Osteoblast (primary cell): ENCODE data around the gene CMIP. TPM values are rescaled to one million over a fixed set of nuclear protein-coding genes. Genes with fewer than 3 reads are reported as not detected.
A peak's percentile ranks its signal among the peaks of the same experiment; 100 is the strongest.

Experiments used
- DNase-seq: peaks from one replicate; pipeline ENCODE4 v3.0.0; 2011; ENCODE audit warnings: low spot score, mixed read lengths; ENCODE audit not compliant: insufficient read length; ENCODE audit errors: missing footprints
- H2AFZ ChIP-seq: 2 replicates; pipeline ENCODE4 v1.6.0; 2011; ENCODE audit warnings: mild to moderate bottlenecking, low read length
- H3K27ac ChIP-seq: 2 replicates; pipeline ENCODE4 v1.5.1; 2011; ENCODE audit warnings: mild to moderate bottlenecking, low read depth, low read length, moderate library complexity
- H3K27me3 ChIP-seq: 2 replicates; pipeline ENCODE4 v1.6.0; 2012; ENCODE audit warnings: mild to moderate bottlenecking, control low read depth, inconsistent platforms, low read length, moderate library complexity; ENCODE audit not compliant: insufficient read depth
- H3K36me3 ChIP-seq: 2 replicates; pipeline ENCODE4 v1.5.1; 2011; ENCODE audit warnings: mild to moderate bottlenecking, low read length, control low read depth, moderate library complexity; ENCODE audit not compliant: insufficient read depth
- H3K4me1 ChIP-seq: 2 replicates; pipeline ENCODE4 v1.5.1; 2011; ENCODE audit warnings: mild to moderate bottlenecking, low read length, control low read depth, moderate library complexity; ENCODE audit not compliant: insufficient read depth
- H3K4me2 ChIP-seq: 2 replicates; pipeline ENCODE4 v1.6.0; 2011; ENCODE audit warnings: mild to moderate bottlenecking, low read length; ENCODE audit not compliant: insufficient read depth
- H3K4me3 ChIP-seq: fragments of 200-600 bp; sonication (generic); 3 replicates; pipeline ENCODE4 v1.5.1; 2012; ENCODE audit warnings: mild to moderate bottlenecking, low read length, inconsistent platforms; ENCODE audit not compliant: insufficient read depth
- H3K79me2 ChIP-seq: 2 replicates; pipeline ENCODE4 v1.6.0; 2012; ENCODE audit warnings: mild to moderate bottlenecking, low read length, control low read depth, inconsistent platforms; ENCODE audit not compliant: insufficient read depth
- H3K9me3 ChIP-seq: 2 replicates; pipeline ENCODE4 v1.5.1; 2011; ENCODE audit warnings: low read depth, low read length, control low read depth
- H4K20me1 ChIP-seq: 2 replicates; pipeline ENCODE4 v1.6.0; 2012; ENCODE audit warnings: mild to moderate bottlenecking, low read length, control low read depth; ENCODE audit not compliant: insufficient read depth
- CTCF ChIP-seq: IDR thresholded peaks from 2 replicates; pipeline ENCODE4 v1.5.1; 2011; ENCODE audit warnings: mild to moderate bottlenecking, low read depth, low read length, moderate library complexity; ENCODE audit errors: extremely low read depth
- total RNA-seq: library from RNA; depleted of rRNA; stranded (reverse); fragments of >200 nt; gene quantifications from 2 replicates; pipeline ENCODE4 v1.2.3, GENCODE V29; 2012

The CMIP gene
- total RNA-seq, 1 donor: 8.3 TPM

GRCh38 chr16:81462683-81463082 lies 18.1 kb downstream of the CMIP start:
- peaks cover 16% of the 10 kb centered on the region for H3K4me1 ChIP-seq
- H3K4me3 ChIP-seq: no peak overlapping the region
- H3K36me3 ChIP-seq: peaks cover 4% of the 10 kb centered on the region
- no peaks in the 10 kb centered on the region for H3K27me3 ChIP-seq
- no peak overlapping the region for H3K27ac ChIP-seq
- no peaks in the 10 kb centered on the region for H3K9me3 ChIP-seq
- peaks cover 74% of the 10 kb centered on the region for H4K20me1 ChIP-seq
- peaks cover 81% of the 10 kb centered on the region for H3K79me2 ChIP-seq
- H2AFZ ChIP-seq: no peak overlapping the region
- peak; percentile 36 for DNase-seq
- no peak overlapping the region for H3K4me2 ChIP-seq
- TF ChIP-seq CTCF: no peak

- Histone ChIP-seq H3K4me1 (peaks cover 10% of the 10 kb centered on the region), H3K9me3 (no peaks in the 10 kb centered on the region), H3K27me3 (no peaks in the 10 kb centered on the region), H4K20me1 (peaks cover 68% of the 10 kb centered on the region), H3K36me3 (peaks cover 4% of the 10 kb centered on the region), H3K4me3 (no peak overlapping the region), H3K4me2 (peak overlapping the region; percentile 17), H3K27ac (no peak overlapping the region), H3K79me2 (peaks cover 82% of the 10 kb centered on the region), H2AFZ (no peak overlapping the region)
- TF ChIP-seq CTCF: no peak
- DNase-seq: peak; percentile 69
Observed at GRCh38 chr16:81463296-81463890, 18.8 kb downstream of the CMIP start.

GRCh38 chr16:81464279-81464678 lies 19.7 kb downstream of the CMIP start:
- Histone ChIP-seq H3K79me2 (peaks cover 81% of the 10 kb centered on the region), H3K27ac (no peak overlapping the region), H2AFZ (no peak overlapping the region), H3K4me1 (peaks cover 10% of the 10 kb centered on the region), H3K4me3 (no peak overlapping the region), H3K27me3 (no peaks in the 10 kb centered on the region), H3K9me3 (no peaks in the 10 kb centered on the region), H4K20me1 (peaks cover 65% of the 10 kb centered on the region), H3K4me2 (no peak overlapping the region), H3K36me3 (no peaks in the 10 kb centered on the region)
- DNase-seq: no peak
- no peak for TF ChIP-seq CTCF

GRCh38 chr16:81465375-81465943 lies 20.9 kb downstream of the CMIP start:
- Histone ChIP-seq H3K27me3 (no peaks in the 10 kb centered on the region), H3K4me3 (no peak overlapping the region), H2AFZ (no peak overlapping the region), H3K27ac (no peak overlapping the region), H3K4me2 (no peak overlapping the region), H3K9me3 (no peaks in the 10 kb centered on the region), H3K79me2 (peaks cover 69% of the 10 kb centered on the region), H3K4me1 (peaks cover 10% of the 10 kb centered on the region), H4K20me1 (peaks cover 59% of the 10 kb centered on the region), H3K36me3 (no peaks in the 10 kb centered on the region)
- TF ChIP-seq CTCF: no peak
- DNase-seq: no peak
